Mesenchymal stem cell (in vitro differentiated cells and primary cell): ENCODE data around the gene EFHC1.
A peak's percentile ranks its signal among the peaks of the same experiment; 100 is the strongest.

Experiments
- DNase-seq: peaks from one replicate; pipeline ENCODE4 v3.0.0-alpha.2; 2013
- H2AFZ ChIP-seq: one replicate; pipeline ENCODE4 v1.6.1; 2013; ENCODE audit warnings: low read depth, mild to moderate bottlenecking, control low read depth, inconsistent platforms, low read length, moderate library complexity
- H2AK5ac ChIP-seq: 2 replicates; pipeline ENCODE4 v1.6.1; 2013; ENCODE audit warnings: low read length, moderate library complexity, mild to moderate bottlenecking, inconsistent platforms; ENCODE audit not compliant: severe bottlenecking
- H2BK120ac ChIP-seq: one replicate; pipeline ENCODE4 v1.6.1; 2013; ENCODE audit warnings: low read depth, mild to moderate bottlenecking, inconsistent platforms, low read length, moderate library complexity
- H2BK12ac ChIP-seq, 2 experiments: one replicate each; pipeline ENCODE4 v1.6.1; 2013; ENCODE audit warnings: inconsistent platforms in 2 of 2, low read length in 2 of 2, mild to moderate bottlenecking in 2 of 2, moderate library complexity in 2 of 2, control low read depth in 1 of 2
- H2BK15ac ChIP-seq: one replicate; pipeline ENCODE4 v1.6.1; 2013; ENCODE audit warnings: mild to moderate bottlenecking, low read depth, inconsistent platforms; ENCODE audit not compliant: poor library complexity, severe bottlenecking
- H2BK5ac ChIP-seq: 2 replicates; pipeline ENCODE4 v1.6.1; 2013; ENCODE audit warnings: low read depth, mild to moderate bottlenecking, low read length, control low read depth, inconsistent platforms; ENCODE audit not compliant: poor library complexity, severe bottlenecking
- H3K14ac ChIP-seq, 2 experiments: one replicate each; pipeline ENCODE4 v1.6.1; 2013; ENCODE audit warnings: inconsistent platforms in 2 of 2, low read length in 2 of 2, control low read depth in 1 of 2, mild to moderate bottlenecking in 1 of 2, moderate library complexity in 1 of 2
- H3K18ac ChIP-seq, 2 experiments: one replicate each; pipeline ENCODE4 v1.6.1; 2013; ENCODE audit warnings: inconsistent platforms in 2 of 2, low read length in 2 of 2, control low read depth in 1 of 2, low read depth in 1 of 2, mild to moderate bottlenecking in 1 of 2
- H3K23ac ChIP-seq, 2 experiments: one replicate each; pipeline ENCODE4 v1.6.1; 2013; ENCODE audit warnings: inconsistent platforms in 2 of 2, low read length in 2 of 2, mild to moderate bottlenecking in 2 of 2, moderate library complexity in 2 of 2, control low read depth in 1 of 2
- H3K27ac ChIP-seq: 2 replicates; pipeline ENCODE4 v1.5.1; 2013; ENCODE audit warnings: mild to moderate bottlenecking, moderate library complexity, low read length, control low read depth, inconsistent platforms; ENCODE audit not compliant: poor library complexity, severe bottlenecking
- H3K27me3 ChIP-seq, 2 experiments: 2 replicates each; pipeline versions ENCODE4 v1.6.1 to v1.7.0; 2013; ENCODE audit warnings: low read length in 2 of 2, mild to moderate bottlenecking in 2 of 2, moderate library complexity in 2 of 2, control low read depth in 1 of 2, inconsistent platforms in 1 of 2; ENCODE audit not compliant: control insufficient read depth in 1 of 2, insufficient read depth in 1 of 2
- H3K36me3 ChIP-seq, 2 experiments: 2 replicates each; pipeline versions ENCODE4 v1.6.1 to v1.7.0; 2013; ENCODE audit warnings: low read length in 2 of 2, control low read depth in 1 of 2, inconsistent platforms in 1 of 2, low read depth in 1 of 2, mild to moderate bottlenecking in 1 of 2; ENCODE audit not compliant: insufficient read depth in 2 of 2, control insufficient read depth in 1 of 2
- H3K4ac ChIP-seq, 2 experiments: one replicate each; pipeline ENCODE4 v1.6.1; 2013; ENCODE audit warnings: inconsistent platforms in 2 of 2, low read length in 2 of 2, mild to moderate bottlenecking in 2 of 2, moderate library complexity in 2 of 2, control low read depth in 1 of 2, low read depth in 1 of 2
- H3K4me1 ChIP-seq: 2 replicates; pipeline ENCODE4 v1.6.1; 2013; ENCODE audit warnings: low read depth, low read length, control low read depth; ENCODE audit not compliant: control insufficient read depth, insufficient read depth
- H3K4me2 ChIP-seq: 2 replicates; pipeline ENCODE4 v1.6.1; 2013; ENCODE audit warnings: low read length, mild to moderate bottlenecking, inconsistent platforms; ENCODE audit not compliant: poor library complexity, severe bottlenecking
- H3K4me3 ChIP-seq, 2 experiments: 2 replicates each; pipeline versions ENCODE4 v1.5.1 to v1.7.0; 2013; ENCODE audit warnings: low read length in 2 of 2, mild to moderate bottlenecking in 2 of 2, control low read depth in 1 of 2, low read depth in 1 of 2; ENCODE audit not compliant: insufficient read depth in 1 of 2
- H3K79me1 ChIP-seq: replicated peaks from 2 replicates; pipeline ENCODE4 v1.6.1; 2013; ENCODE audit warnings: mild to moderate bottlenecking, control low read depth, low read length, inconsistent platforms; ENCODE audit not compliant: poor library complexity, severe bottlenecking
- H3K9ac ChIP-seq: 2 replicates; pipeline ENCODE4 v1.7.0; 2013; ENCODE audit warnings: mild to moderate bottlenecking, low read length, moderate library complexity
- H3K9me3 ChIP-seq: 2 replicates; pipeline ENCODE4 v1.7.0; 2013; ENCODE audit warnings: mild to moderate bottlenecking, low read length; ENCODE audit not compliant: control insufficient read depth
- H4K8ac ChIP-seq: one replicate; pipeline ENCODE4 v1.6.1; 2013; ENCODE audit warnings: inconsistent platforms, mild to moderate bottlenecking, low read length, moderate library complexity
- H4K91ac ChIP-seq: one replicate; pipeline ENCODE4 v1.6.1; 2013; ENCODE audit warnings: mild to moderate bottlenecking, low read length, inconsistent platforms
- WGBS: methylation state at CpG from one replicate; pipeline ENCODE4 v1.1.7; 2013; ENCODE audit warnings: mixed read lengths; 5-methylcytosine and 5-hydroxymethylcytosine counted together

Gene EFHC1

GRCh38 chr6:52497652-52498408 is 77.7 kb downstream of the EFHC1 start:
- Histone ChIP-seq H3K4ac (no peak overlapping the region), H2AFZ (no peak overlapping the region), H3K9me3 (no peaks in the 10 kb centered on the region), H2BK5ac (no peak overlapping the region), H2BK15ac (no peak overlapping the region), H3K4me2 (no peak overlapping the region), H3K4me3 (no peak overlapping the region), H3K4me1 (peaks cover 18% of the 10 kb centered on the region), H3K27me3 (no peaks in the 10 kb centered on the region), H2AK5ac (peak overlapping the region; percentile 94), H2BK12ac (peak overlapping the region; percentile 12 to 19), H3K27ac (no peak overlapping the region), H4K8ac (peak overlapping the region; percentile 64), H3K14ac (no peak overlapping the region), H3K9ac (peak overlapping the region; percentile 66), H3K79me1 (peaks cover 19% of the 10 kb centered on the region), H4K91ac (no peak overlapping the region), H3K23ac (no peak overlapping the region), H3K36me3 (peaks cover 36 to 73% of the 10 kb centered on the region in 2 experiments), H2BK120ac (no peak overlapping the region), H3K18ac (no peak overlapping the region)
- WGBS: 82% methylated on average over 14 of the region's 14 CpGs
- peak; percentile 62 for DNase-seq

GRCh38 chr6:52498538-52499017 is 78.4 kb downstream of the EFHC1 start:
- Histone ChIP-seq H3K79me1 (peaks cover 19% of the 10 kb centered on the region), H4K91ac (no peak overlapping the region), H3K9me3 (no peaks in the 10 kb centered on the region), H2BK120ac (no peak overlapping the region), H3K9ac (peak overlapping the region; percentile 66), H2AK5ac (peak overlapping the region; percentile 26), H3K4me1 (peaks cover 26% of the 10 kb centered on the region), H3K4me2 (no peak overlapping the region), H2BK15ac (no peak overlapping the region), H3K27me3 (no peaks in the 10 kb centered on the region), H2AFZ (no peak overlapping the region), H3K14ac (peak overlapping the region in 1 of 2 experiments; percentile 75), H3K18ac (peak overlapping the region; percentile 25 to 71), H3K36me3 (peaks cover 44 to 80% of the 10 kb centered on the region in 2 experiments), H3K27ac (peak overlapping the region; percentile 67), H3K23ac (no peak overlapping the region), H3K4me3 (no peak overlapping the region), H2BK12ac (peak overlapping the region in 1 of 2 experiments; percentile 81), H3K4ac (peak overlapping the region in 1 of 2 experiments; percentile 43), H4K8ac (no peak overlapping the region), H2BK5ac (peak overlapping the region; percentile 33)
- DNase-seq: no peak
- WGBS: 93% methylated on average over 11 of the region's 11 CpGs

- Histone ChIP-seq H3K4me3 (no peak overlapping the region), H3K27me3 (no peaks in the 10 kb centered on the region), H2AK5ac (peak overlapping the region; percentile 42), H3K4me1 (peaks cover 30% of the 10 kb centered on the region), H2AFZ (no peak overlapping the region), H2BK120ac (no peak overlapping the region), H3K23ac (no peak overlapping the region), H3K9me3 (no peaks in the 10 kb centered on the region), H4K91ac (no peak overlapping the region), H4K8ac (no peak overlapping the region), H3K27ac (peak overlapping the region; percentile 78), H3K4me2 (no peak overlapping the region), H3K9ac (peak overlapping the region; percentile 66), H2BK12ac (no peak overlapping the region), H2BK5ac (no peak overlapping the region), H2BK15ac (no peak overlapping the region), H3K4ac (peak overlapping the region in 1 of 2 experiments; percentile 43), H3K14ac (no peak overlapping the region), H3K18ac (peak overlapping the region in 1 of 2 experiments; percentile 25), H3K36me3 (peaks cover 48 to 84% of the 10 kb centered on the region in 2 experiments), H3K79me1 (peaks cover 19% of the 10 kb centered on the region)
- DNase-seq: peak; percentile 78
- 0% methylated on average over 1 of the region's 1 CpG for WGBS
Observed at GRCh38 chr6:52499026-52499425, 78.9 kb downstream of the EFHC1 start.

GRCh38 chr6:52499681-52500236 is 79.6 kb downstream of the EFHC1 start:
- no peak overlapping the region for H4K8ac ChIP-seq
- H2AFZ ChIP-seq: no peak overlapping the region
- H2BK5ac ChIP-seq: peak overlapping the region; percentile 79
- no peak overlapping the region for H2BK120ac ChIP-seq
- H2AK5ac ChIP-seq: peak overlapping the region; percentile 42
- no peak overlapping the region for H3K23ac ChIP-seq
- peaks cover 19% of the 10 kb centered on the region for H3K79me1 ChIP-seq
- no peak overlapping the region for H3K4me2 ChIP-seq
- no peak overlapping the region for H2BK15ac ChIP-seq
- no peaks in the 10 kb centered on the region for H3K9me3 ChIP-seq
- no peak overlapping the region for H4K91ac ChIP-seq
- WGBS: 97% methylated on average over 11 of the region's 11 CpGs
- peak overlapping the region in 1 of 2 experiments; percentile 33 for H2BK12ac ChIP-seq
- peak overlapping the region in 1 of 2 experiments; percentile 26 for H3K18ac ChIP-seq
- no peak overlapping the region for H3K4ac ChIP-seq
- H3K4me3 ChIP-seq: no peak overlapping the region
- DNase-seq: no peak
- H3K27me3 ChIP-seq: no peaks in the 10 kb centered on the region
- H3K27ac ChIP-seq: peak overlapping the region; percentile 78
- H3K36me3 ChIP-seq: peaks cover 55 to 91% of the 10 kb centered on the region in 2 experiments
- no peak overlapping the region for H3K14ac ChIP-seq
- peak overlapping the region; percentile 66 for H3K9ac ChIP-seq
- H3K4me1 ChIP-seq: peaks cover 38% of the 10 kb centered on the region
